Measurements from ENCODE around the gene APBB2.

Gene APBB2

GRCh38 chr4:40881096-40881495 is 333.2 kb downstream of the APBB2 start:
- DNase-seq = no peak

GRCh38 chr4:40878548-40879055 is 335.7 kb downstream of the APBB2 start:
- DNase-seq = no peak

- no peak for DNase-seq
These were observed 337.3 kb downstream of the APBB2 start for GRCh38 chr4:40877081-40877480.

- no peak for DNase-seq
These were observed 338.7 kb downstream of the APBB2 start for GRCh38 chr4:40875507-40876150.

GRCh38 chr4:40874901-40875300 is 339.4 kb downstream of the APBB2 start:
- no peak for DNase-seq

- DNase-seq = no peak
These were observed 340.0 kb downstream of the APBB2 start for GRCh38 chr4:40874331-40874730.

GRCh38 chr4:40871695-40872250 is 342.6 kb downstream of the APBB2 start:
- DNase-seq = no peak

- DNase-seq = no peak
These were observed 344.2 kb downstream of the APBB2 start for GRCh38 chr4:40870150-40870549.

- DNase-seq = no peak
These were observed 348.6 kb downstream of the APBB2 start for GRCh38 chr4:40865696-40866095.

GRCh38 chr4:40864531-40864930 is 349.8 kb downstream of the APBB2 start:
- DNase-seq = no peak

- DNase-seq = no peak
These were observed 355.4 kb downstream of the APBB2 start for GRCh38 chr4:40858962-40859361.

- DNase-seq = no peak
These were observed 356.4 kb downstream of the APBB2 start for GRCh38 chr4:40857956-40858355.

- DNase-seq = peak; percentile 74
These were observed 357.4 kb downstream of the APBB2 start for GRCh38 chr4:40856840-40857362.

- no peak for DNase-seq
These were observed 358.0 kb downstream of the APBB2 start for GRCh38 chr4:40856277-40856839.

- no peak for DNase-seq
These were observed 363.8 kb downstream of the APBB2 start for GRCh38 chr4:40850496-40850895.

GRCh38 chr4:40848940-40849339 is 365.4 kb downstream of the APBB2 start:
- no peak for DNase-seq

- peak; percentile 13 for DNase-seq
These were observed 366.1 kb downstream of the APBB2 start for GRCh38 chr4:40848251-40848650.

GRCh38 chr4:40846532-40846931 is 367.8 kb downstream of the APBB2 start:
- DNase-seq = no peak

- no peak for DNase-seq
These were observed 369.0 kb downstream of the APBB2 start for GRCh38 chr4:40845154-40845835.

GRCh38 chr4:40844261-40844660 is 370.1 kb downstream of the APBB2 start:
- no peak for DNase-seq

GRCh38 chr4:40843696-40844095 is 370.6 kb downstream of the APBB2 start:
- peak; percentile 26 for DNase-seq

GRCh38 chr4:40842725-40843423 is 371.5 kb downstream of the APBB2 start:
- no peak for DNase-seq

- peak; percentile 69 for DNase-seq
These were observed 372.0 kb downstream of the APBB2 start for GRCh38 chr4:40842318-40842717.

Measured in NCI-H774 (cell line).